OCI-LY3 (cell line): ENCODE results near the gene HSPA9.

Experiments used
- H2AFZ ChIP-seq: fragments of 200-600, 300-600 bp; shearing (Covaris generic); 2 replicates; pipeline ENCODE4 v1.6.0; 2014; ENCODE audit warnings: antibody characterized with exemption, low read depth, low read length
- H3K27ac ChIP-seq: fragments of 200-600, 300-600 bp; sonication (generic); 2 replicates; pipeline ENCODE4 v1.5.1; 2014; ENCODE audit warnings: mild to moderate bottlenecking, low read length, moderate library complexity, mixed read lengths
- H3K27me3 ChIP-seq: fragments of 200-600, 300-600 bp; sonication (generic); 2 replicates; pipeline ENCODE4 v1.6.1; 2014; ENCODE audit warnings: low read depth, low read length, mixed read lengths
- H3K36me3 ChIP-seq: fragments of 200-600, 300-600 bp; sonication (generic); replicated peaks from 2 replicates; pipeline ENCODE3; 2014; ENCODE audit warnings: low read depth, low read length, mixed read lengths
- H3K4me1 ChIP-seq: fragments of 300-600, 200-600 bp; sonication (generic); 2 replicates; pipeline ENCODE4 v1.6.1; 2014; ENCODE audit warnings: low read length, mixed read lengths
- H3K4me2 ChIP-seq: fragments of 200-600, 300-600 bp; sonication (generic); 2 replicates; pipeline ENCODE4 v1.6.1; 2014; ENCODE audit warnings: low read length, mixed read lengths
- H3K4me3 ChIP-seq: fragments of 300-600, 200-600 bp; sonication (generic); 2 replicates; pipeline ENCODE4 v1.5.1; 2014; ENCODE audit warnings: antibody characterized with exemption, mild to moderate bottlenecking, low read length, moderate library complexity
- H3K79me2 ChIP-seq: fragments of 300-600, 200-600 bp; shearing (Covaris generic); 2 replicates; pipeline ENCODE4 v1.6.1; 2014; ENCODE audit warnings: mild to moderate bottlenecking, low read length, mixed read lengths
- H3K9ac ChIP-seq: fragments of 300-600, 200-600 bp; shearing (Covaris generic); 2 replicates; pipeline ENCODE4 v1.6.0; 2014; ENCODE audit warnings: mild to moderate bottlenecking, low read length, moderate library complexity
- H3K9me3 ChIP-seq: fragments of 200-600, 300-600 bp; shearing (Covaris generic); 2 replicates; pipeline ENCODE4 v1.6.1; 2014; ENCODE audit warnings: low read length, mixed read lengths; ENCODE audit not compliant: insufficient read depth
- H4K20me1 ChIP-seq: fragments of 200-600, 300-600 bp; sonication (generic); 2 replicates; pipeline ENCODE4 v1.6.1; 2016; ENCODE audit warnings: low read length, mixed read lengths; ENCODE audit not compliant: insufficient read depth
- EZH2phosphoT487 ChIP-seq: fragments of 200-600 bp; shearing (Covaris generic); IDR thresholded peaks from 2 replicates; pipeline ENCODE4 v1.6.1; 2018; ENCODE audit warnings: antibody characterized with exemption, mixed run types, low read depth
- TF ChIP-seq, protein P1 (sequence below): fragments of 200-600, 300-600 bp; sonication (generic); IDR thresholded peaks from 2 replicates; pipeline ENCODE4 v1.5.1; 2014; ENCODE audit warnings: antibody characterized with exemption, low read length, low read depth

Gene HSPA9

DNA sequence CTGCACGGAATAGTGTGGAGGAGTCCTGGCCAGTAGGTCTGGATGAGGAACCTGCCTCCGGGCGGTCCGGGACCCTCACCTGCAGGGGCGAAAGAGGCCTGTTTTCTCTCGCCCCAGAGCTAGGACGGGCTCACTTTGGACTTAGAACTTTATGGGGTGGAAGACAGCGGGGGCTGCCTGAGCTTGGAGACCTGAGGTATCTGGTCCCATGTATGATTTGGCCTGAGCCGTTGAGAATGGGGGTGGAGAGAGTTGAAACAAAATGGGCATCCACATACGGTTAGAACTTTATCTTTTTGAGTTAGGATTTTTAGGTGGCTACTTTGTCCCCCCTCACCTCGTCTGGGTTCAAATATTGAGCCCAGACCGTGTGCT, 31.5 kb downstream of the HSPA9 start:
- H3K9ac ChIP-seq, result peak overlapping the region; percentile 91

DNA sequence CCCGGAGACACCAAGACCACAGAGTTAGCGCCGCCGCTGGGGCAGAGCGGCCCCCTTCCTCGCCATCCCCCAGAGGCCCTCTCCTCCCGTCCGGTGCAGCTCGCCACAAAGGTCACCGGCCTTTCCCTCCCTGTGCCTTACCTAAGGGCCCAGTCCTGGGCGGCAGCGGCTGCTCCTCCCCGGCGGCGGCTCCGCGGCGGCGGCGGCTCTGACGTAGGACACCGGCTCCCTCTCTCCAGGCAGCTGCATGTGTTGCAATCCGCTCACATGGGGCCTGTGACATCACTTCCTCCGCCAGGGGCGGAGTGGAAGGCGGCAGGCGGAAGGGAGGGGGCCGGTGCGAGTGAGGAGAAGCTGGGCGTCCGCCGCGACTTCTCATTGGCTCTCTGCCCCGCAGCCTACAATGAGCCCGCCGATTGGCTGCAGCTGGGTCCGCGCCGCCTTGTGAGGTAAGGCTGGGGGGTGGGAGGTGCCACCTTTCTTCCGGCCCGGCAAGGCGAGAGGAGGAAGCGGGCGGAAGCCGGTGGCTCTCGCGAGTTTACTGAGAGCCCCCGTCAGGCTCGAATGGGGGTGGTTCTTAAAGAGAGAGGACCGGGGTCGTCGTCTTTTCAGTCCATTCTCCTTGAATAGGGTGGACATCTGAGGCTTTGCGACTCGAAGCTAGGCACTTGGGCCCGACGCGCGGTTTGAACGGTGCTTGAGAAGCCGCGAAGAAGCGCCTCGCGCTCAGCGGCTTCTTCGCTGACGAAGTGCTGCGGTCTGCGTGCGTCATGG, 32.1 kb downstream of the HSPA9 start, which contains the start of gene ETF1:
ETF1 (minus strand) TSS at position 281 of the 774 bp plus-strand sequence. CDS start 318 bp downstream, outside the sequence.
- Histone ChIP-seq H3K27ac (peak within 1 kb of the TSS; percentile 75), H3K9ac (peak within 1 kb of the TSS; percentile 91), H3K9me3 (no peaks in the 10 kb centered on the region), H3K4me3 (peak within 1 kb of the TSS; percentile 95), H3K79me2 (peaks cover 96% of the 10 kb centered on the region), H3K4me2 (peak within 1 kb of the TSS; percentile 87), H3K27me3 (no peaks in the 10 kb centered on the region), H3K4me1 (peaks cover 38% of the 10 kb centered on the region), H3K36me3 (peaks cover 27% of the 10 kb centered on the region), H2AFZ (peak within 1 kb of the TSS; percentile 62; the same call in 1 of the 2 replicates), H4K20me1 (peaks cover 23% of the 10 kb centered on the region)
- no peak for TF ChIP-seq EZH2phosphoT487
- TF ChIP-seq, protein P1, sequence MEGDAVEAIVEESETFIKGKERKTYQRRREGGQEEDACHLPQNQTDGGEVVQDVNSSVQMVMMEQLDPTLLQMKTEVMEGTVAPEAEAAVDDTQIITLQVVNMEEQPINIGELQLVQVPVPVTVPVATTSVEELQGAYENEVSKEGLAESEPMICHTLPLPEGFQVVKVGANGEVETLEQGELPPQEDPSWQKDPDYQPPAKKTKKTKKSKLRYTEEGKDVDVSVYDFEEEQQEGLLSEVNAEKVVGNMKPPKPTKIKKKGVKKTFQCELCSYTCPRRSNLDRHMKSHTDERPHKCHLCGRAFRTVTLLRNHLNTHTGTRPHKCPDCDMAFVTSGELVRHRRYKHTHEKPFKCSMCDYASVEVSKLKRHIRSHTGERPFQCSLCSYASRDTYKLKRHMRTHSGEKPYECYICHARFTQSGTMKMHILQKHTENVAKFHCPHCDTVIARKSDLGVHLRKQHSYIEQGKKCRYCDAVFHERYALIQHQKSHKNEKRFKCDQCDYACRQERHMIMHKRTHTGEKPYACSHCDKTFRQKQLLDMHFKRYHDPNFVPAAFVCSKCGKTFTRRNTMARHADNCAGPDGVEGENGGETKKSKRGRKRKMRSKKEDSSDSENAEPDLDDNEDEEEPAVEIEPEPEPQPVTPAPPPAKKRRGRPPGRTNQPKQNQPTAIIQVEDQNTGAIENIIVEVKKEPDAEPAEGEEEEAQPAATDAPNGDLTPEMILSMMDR, result no peak

More for the DNA sequence above, 31.5 kb downstream of the HSPA9 start:
- TF ChIP-seq EZH2phosphoT487, result no peak
- TF ChIP-seq, protein P1, result no peak
- no peaks in the 10 kb centered on the region for H3K9me3 ChIP-seq
- H3K36me3 ChIP-seq, result peaks cover 23% of the 10 kb centered on the region
- no peaks in the 10 kb centered on the region for H3K27me3 ChIP-seq
- H3K27ac ChIP-seq, result peak overlapping the region; percentile 75
- peaks cover 23% of the 10 kb centered on the region for H4K20me1 ChIP-seq
- H3K4me3 ChIP-seq, result peak overlapping the region; percentile 95
- H3K4me2 ChIP-seq, result peak overlapping the region; percentile 87
- H3K79me2 ChIP-seq, result peaks cover 96% of the 10 kb centered on the region
- H2AFZ ChIP-seq, result peak overlapping the region; percentile 62; the same call in 1 of the 2 replicates
- peaks cover 38% of the 10 kb centered on the region for H3K4me1 ChIP-seq

GRCh38 chr5:138542180-138542955, 32.8 kb downstream of the HSPA9 start:
- Histone ChIP-seq H3K36me3 (peaks cover 27% of the 10 kb centered on the region), H4K20me1 (peaks cover 23% of the 10 kb centered on the region), H3K9me3 (no peaks in the 10 kb centered on the region), H3K4me1 (peaks cover 38% of the 10 kb centered on the region), H3K27ac (peak overlapping the region; percentile 42), H3K27me3 (no peaks in the 10 kb centered on the region), H3K9ac (peak overlapping the region; percentile 85), H3K4me3 (peak overlapping the region; percentile 82), H3K4me2 (peak overlapping the region; percentile 86), H2AFZ (no peak overlapping the region), H3K79me2 (peaks cover 94% of the 10 kb centered on the region)
- TF ChIP-seq EZH2phosphoT487, result no peak
- TF ChIP-seq, protein P1, result no peak

DNA sequence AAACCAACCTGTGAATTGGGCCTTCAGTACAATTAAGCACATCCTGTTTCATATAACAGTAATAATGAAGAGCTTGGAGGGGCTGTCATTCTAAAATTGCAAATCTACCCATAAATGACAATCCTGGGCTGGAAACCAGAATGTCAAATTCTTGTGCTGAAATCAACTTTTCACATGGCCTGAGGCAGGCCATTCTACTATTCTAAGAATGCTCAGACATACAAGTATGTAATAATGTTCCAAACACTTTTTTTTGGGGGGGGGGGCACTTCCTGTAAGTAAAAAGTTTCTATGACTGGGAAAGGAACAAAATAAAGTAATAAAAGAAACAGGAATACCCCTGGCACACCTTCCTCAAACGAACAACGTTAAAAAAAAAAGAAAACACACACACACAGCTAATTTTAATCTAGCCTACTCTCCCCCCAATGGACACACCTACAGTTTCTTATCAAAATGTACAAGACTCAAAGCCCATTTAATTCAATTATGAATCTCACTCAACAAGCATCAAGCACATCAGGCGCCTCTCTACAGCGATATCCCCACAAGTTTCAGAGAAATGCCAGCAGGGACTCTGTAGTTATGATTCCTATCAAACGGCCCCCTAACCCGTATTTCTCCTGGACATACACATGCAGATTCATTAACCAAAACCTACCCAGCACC, 33.6 kb downstream of the HSPA9 start:
- Histone ChIP-seq H3K9ac (peak overlapping the region; percentile 85), H3K27me3 (no peaks in the 10 kb centered on the region), H3K4me2 (peak overlapping the region; percentile 86), H3K4me3 (peak overlapping the region; percentile 82), H4K20me1 (peaks cover 29% of the 10 kb centered on the region), H3K9me3 (no peaks in the 10 kb centered on the region), H2AFZ (no peak overlapping the region), H3K4me1 (peaks cover 38% of the 10 kb centered on the region), H3K36me3 (peaks cover 27% of the 10 kb centered on the region), H3K79me2 (peaks cover 94% of the 10 kb centered on the region), H3K27ac (peak overlapping the region; percentile 42; the same call in 1 of the 2 replicates)
- TF ChIP-seq EZH2phosphoT487, result no peak
- TF ChIP-seq, protein P1, result no peak
